GM23338 (cell line): Measurements from ENCODE around the gene SF3B4. TPM values are rescaled to one million over a fixed set of nuclear protein-coding genes. Genes with fewer than 3 reads are reported as not detected.
A peak's percentile ranks its signal among the peaks of the same experiment; 100 is the strongest.
"Not testable (repeated sequence)": the region's sequence is repeated elsewhere in the genome, so short reads cannot be mapped to it uniquely, and the experiment has no call there.

Source experiments
- ATAC-seq: fragments of 200-7000 bp; cut with Tn5 transposase; 3 replicates; pipeline ENCODE4 v1.9.1; 2020
- DNase-seq: peaks from one replicate; pipeline ENCODE4 v3.0.0-alpha.2; 2015; ENCODE audit warnings: low spot score
- H2AFZ ChIP-seq: fragments of 200-600 bp; sonication (generic); 2 replicates; pipeline ENCODE4 v1.8.0; 2016; ENCODE audit warnings: antibody characterized with exemption, mild to moderate bottlenecking, moderate library complexity
- H3F3A ChIP-seq: fragments of 200-600 bp; sonication (generic); replicated peaks from 2 replicates; pipeline ENCODE4 v1.8.0; 2017; ENCODE audit warnings: antibody characterized with exemption, mixed run types, low read depth
- H3K27ac ChIP-seq: fragments of 200-600 bp; sonication (generic); 2 replicates; pipeline ENCODE4 v1.6.1; 2016; ENCODE audit warnings: low read depth
- H3K27me3 ChIP-seq: fragments of 200-600 bp; sonication (generic); 2 replicates; pipeline ENCODE4 v1.8.0; 2016; ENCODE audit warnings: mild to moderate bottlenecking, mixed run types, moderate library complexity; ENCODE audit not compliant: insufficient read depth
- H3K36me3 ChIP-seq: fragments of 200-600 bp; sonication (generic); 2 replicates; pipeline ENCODE4 v1.8.0; 2016; ENCODE audit warnings: mild to moderate bottlenecking; ENCODE audit not compliant: insufficient read depth
- H3K4me1 ChIP-seq: fragments of 200-600 bp; sonication (generic); 2 replicates; pipeline ENCODE4 v1.8.0; 2016; ENCODE audit warnings: mild to moderate bottlenecking, moderate library complexity; ENCODE audit not compliant: insufficient read depth
- H3K4me2 ChIP-seq: fragments of 200-600 bp; sonication (generic); 2 replicates; pipeline ENCODE4 v1.7.1; 2017; ENCODE audit warnings: mixed run types
- H3K4me3 ChIP-seq: fragments of 200-600 bp; sonication (generic); 2 replicates; pipeline ENCODE4 v1.6.1; 2016; ENCODE audit warnings: mixed run types
- H3K79me2 ChIP-seq: fragments of 200-600 bp; sonication (generic); replicated peaks from 2 replicates; pipeline ENCODE4 v1.8.0; 2017; ENCODE audit warnings: mild to moderate bottlenecking; ENCODE audit not compliant: insufficient read depth
- H3K9me2 ChIP-seq: fragments of 200-600 bp; sonication (generic); 2 replicates; pipeline ENCODE4 v1.8.0; 2017; ENCODE audit not compliant: insufficient read depth
- H4K20me1 ChIP-seq: fragments of 200-600 bp; sonication (generic); replicated peaks from 2 replicates; pipeline ENCODE4 v1.8.0; 2017; ENCODE audit warnings: mild to moderate bottlenecking; ENCODE audit not compliant: insufficient read depth
- H3K27ac Mint-ChIP-seq: 2 replicates; pipeline ENCODE4 v1.8.0; 2020; ENCODE audit warnings: inconsistent platforms, mild to moderate bottlenecking, moderate library complexity, mixed read lengths
- H3K27me3 Mint-ChIP-seq: 3 replicates; pipeline ENCODE4 v1.8.0; 2022; ENCODE audit warnings: low read depth, mild to moderate bottlenecking, moderate library complexity, mixed read lengths, inconsistent platforms; ENCODE audit not compliant: insufficient read depth, poor library complexity
- H3K36me3 Mint-ChIP-seq: 3 replicates; pipeline ENCODE4 v1.8.0; 2021; ENCODE audit warnings: low read depth, mild to moderate bottlenecking, inconsistent platforms, moderate library complexity, mixed read lengths
- H3K4me1 Mint-ChIP-seq: 3 replicates; pipeline ENCODE4 v1.8.0; 2020; ENCODE audit warnings: mild to moderate bottlenecking, inconsistent platforms, mixed read lengths
- H3K4me3 Mint-ChIP-seq: 3 replicates; pipeline ENCODE4 v1.8.0; 2021; ENCODE audit warnings: moderate library complexity, mild to moderate bottlenecking, inconsistent platforms, mixed read lengths
- H3K9me3 Mint-ChIP-seq: 3 replicates; pipeline ENCODE4 v1.8.0; 2020; ENCODE audit warnings: moderate library complexity, mild to moderate bottlenecking, inconsistent platforms, mixed read lengths
- CREB1 ChIP-seq: fragments of 250-450 bp; sonication (Bioruptor Pico); IDR thresholded peaks from 2 replicates; pipeline ENCODE4 v1.5.0; 2020; ENCODE audit warnings: low read depth, mild to moderate bottlenecking, moderate library complexity
- ETS1 ChIP-seq: IDR thresholded peaks from 2 replicates; pipeline ENCODE4 v1.6.1; 2016; ENCODE audit warnings: antibody characterized with exemption
- EZH2 ChIP-seq: fragments of 200-600 bp; sonication (generic); IDR thresholded peaks from one replicate; pipeline ENCODE4 v1.8.0; 2017; ENCODE audit warnings: antibody characterized with exemption, mild to moderate bottlenecking, low read depth; ENCODE audit not compliant: unreplicated experiment
- POLR2AphosphoS5 ChIP-seq: IDR thresholded peaks from 2 replicates; pipeline ENCODE4 v1.6.1; 2016; ENCODE audit warnings: antibody characterized with exemption, low read depth
- REST ChIP-seq: IDR thresholded peaks from one replicate; pipeline ENCODE4 v1.6.1; 2018; ENCODE audit warnings: antibody characterized with exemption; ENCODE audit not compliant: unreplicated experiment
- STAT1 ChIP-seq: IDR thresholded peaks from one replicate; pipeline ENCODE4 v1.6.1; 2016; ENCODE audit warnings: antibody characterized with exemption; ENCODE audit not compliant: unreplicated experiment
- ZNF331 ChIP-seq: fragments of 250-450 bp; sonication (Bioruptor Pico); IDR thresholded peaks from 2 replicates; pipeline ENCODE4 v1.5.0; 2020; ENCODE audit warnings: low read depth, mild to moderate bottlenecking, moderate library complexity
- polyA plus RNA-seq: library from polyadenylated mRNA; unstranded; fragments of >200 nt; fragmentation: Nextera tagmentation; extraction: Ambion mirVana; gene quantifications from 2 replicates; pipeline ENCODE4 v1.2.1, GENCODE V29; 2016
- total RNA-seq: library from RNA; depleted of rRNA; stranded (reverse); fragments of >200 nt; shearing (Covaris generic); gene quantifications from 2 replicates; pipeline ENCODE4 v1.2.3, GENCODE V29; 2014

The SF3B4 gene
- total and polyA plus RNA-seq, 2 experiments from 2014 or later = 48.7 to 84.0 TPM

- H3K4me3 Mint-ChIP-seq = no peak overlapping the region
- H3K4me1 Mint-ChIP-seq = peaks cover 7% of the 10 kb centered on the region; the same call in 2 of the 3 replicates
- Histone ChIP-seq H3K9me2 (no peaks in the 10 kb centered on the region), H3K79me2 (0 out of 2 replicates have a peak, but pooled peaks cover 7% of the 10 kb centered on the region), H2AFZ (no peak overlapping the region), H3K4me1 (peaks cover 3% of the 10 kb centered on the region; the same call in 1 of the 2 replicates), H3K27ac (peak overlapping the region; percentile 100), H3K36me3 (no peaks in the 10 kb centered on the region), H4K20me1 (no peaks in the 10 kb centered on the region), H3K27me3 (no peaks in the 10 kb centered on the region), H3K4me3 (peak overlapping the region; percentile 81), H3K4me2 (peak overlapping the region; percentile 92), H3F3A (peaks cover 12% of the 10 kb centered on the region; the same call in 1 of the 2 replicates)
- TF ChIP-seq EZH2 = no peak
- TF ChIP-seq ZNF331 (CRISPR knock-in tag) = no peak
- 0 out of 2 replicates have a peak, but pooled peaks have one; percentile 18 for TF ChIP-seq ETS1
- peak; percentile 90 for TF ChIP-seq POLR2AphosphoS5
- no peak for TF ChIP-seq STAT1
- ATAC-seq (peak; percentile 55), DNase-seq (peak; percentile 98)
- no peaks in the 10 kb centered on the region for H3K36me3 Mint-ChIP-seq
- H3K27ac Mint-ChIP-seq = no peak overlapping the region
- H3K9me3 Mint-ChIP-seq = no peaks in the 10 kb centered on the region
- H3K27me3 Mint-ChIP-seq = peaks cover 3% of the 10 kb centered on the region
These were observed 40.0 kb downstream of the SF3B4 start for GRCh38 chr1:149887456-149888246.

- peak overlapping the region; percentile 81 for H3K4me3 ChIP-seq
- H3K36me3 ChIP-seq, H3K27me3 ChIP-seq, ATAC-seq, H2AFZ ChIP-seq, H3K36me3 Mint-ChIP-seq, H3K9me2 ChIP-seq, H3K79me2 ChIP-seq, H3K9me3 Mint-ChIP-seq, H3K4me3 Mint-ChIP-seq, H3K4me1 ChIP-seq, H3K27ac Mint-ChIP-seq, H3K4me1 Mint-ChIP-seq, H3K27me3 Mint-ChIP-seq, DNase-seq, H4K20me1 ChIP-seq: not testable (repeated sequence)
- H3K4me2 ChIP-seq = peak overlapping the region; percentile 92
- H3F3A ChIP-seq = peaks cover 12% of the 10 kb centered on the region; the same call in 1 of the 2 replicates
- peak; percentile 14; the same call in 1 of the 2 replicates for TF ChIP-seq POLR2AphosphoS5
- peak overlapping the region; percentile 100 for H3K27ac ChIP-seq
These were observed 40.5 kb downstream of the SF3B4 start for GRCh38 chr1:149887196-149887455.

GRCh38 chr1:149886396-149887195, 41.0 kb downstream of the SF3B4 start:
- no peaks in the 10 kb centered on the region for H3K9me2 ChIP-seq
- 0 out of 2 replicates have a peak, but pooled peaks cover 7% of the 10 kb centered on the region for H3K79me2 ChIP-seq
- Mint-ChIP-seq H3K4me1 (peaks cover 7% of the 10 kb centered on the region; the same call in 2 of the 3 replicates), H3K27me3 (peaks cover 3% of the 10 kb centered on the region), H3K27ac (no peak overlapping the region), H3K36me3 (no peaks in the 10 kb centered on the region), H3K4me3 (no peak overlapping the region), H3K9me3 (no peaks in the 10 kb centered on the region)
- H3K4me1 ChIP-seq = peaks cover 3% of the 10 kb centered on the region; the same call in 1 of the 2 replicates
- no peaks in the 10 kb centered on the region for H4K20me1 ChIP-seq
- DNase-seq = peak; percentile 99
- H3K27me3 ChIP-seq = no peaks in the 10 kb centered on the region
- no peak overlapping the region for H2AFZ ChIP-seq
- TF ChIP-seq REST = peak; percentile 14
- peak; percentile 82 for TF ChIP-seq CREB1 (CRISPR knock-in tag)
- TF ChIP-seq EZH2 = no peak
- TF ChIP-seq POLR2AphosphoS5 = peak; percentile 90
- no peaks in the 10 kb centered on the region for H3K36me3 ChIP-seq
- H3F3A ChIP-seq = peaks cover 12% of the 10 kb centered on the region; the same call in 1 of the 2 replicates
- ATAC-seq = peak; percentile 59
- H3K4me2 ChIP-seq = peak overlapping the region; percentile 92
- H3K4me3 ChIP-seq = peak overlapping the region; percentile 87
- peak overlapping the region; percentile 100 for H3K27ac ChIP-seq

- not testable (repeated sequence) for H3K27me3 ChIP-seq, H3K79me2 ChIP-seq, H4K20me1 ChIP-seq, ATAC-seq, H3K27me3 Mint-ChIP-seq, H3K9me3 Mint-ChIP-seq, H3K4me3 Mint-ChIP-seq, H3K36me3 ChIP-seq, H3K27ac Mint-ChIP-seq, DNase-seq, H3K4me1 ChIP-seq, H3K4me1 Mint-ChIP-seq, H3K9me2 ChIP-seq, H3K36me3 Mint-ChIP-seq, H2AFZ ChIP-seq
- H3F3A ChIP-seq = peaks cover 12% of the 10 kb centered on the region; the same call in 1 of the 2 replicates
- H3K4me3 ChIP-seq = peak overlapping the region; percentile 87
- H3K27ac ChIP-seq = peak overlapping the region; percentile 99
- H3K4me2 ChIP-seq = peak overlapping the region; percentile 80
These were observed 41.5 kb downstream of the SF3B4 start for GRCh38 chr1:149886121-149886395.
